Measurements from ENCODE around the gene ZMIZ1.

The ZMIZ1 gene

DNA sequence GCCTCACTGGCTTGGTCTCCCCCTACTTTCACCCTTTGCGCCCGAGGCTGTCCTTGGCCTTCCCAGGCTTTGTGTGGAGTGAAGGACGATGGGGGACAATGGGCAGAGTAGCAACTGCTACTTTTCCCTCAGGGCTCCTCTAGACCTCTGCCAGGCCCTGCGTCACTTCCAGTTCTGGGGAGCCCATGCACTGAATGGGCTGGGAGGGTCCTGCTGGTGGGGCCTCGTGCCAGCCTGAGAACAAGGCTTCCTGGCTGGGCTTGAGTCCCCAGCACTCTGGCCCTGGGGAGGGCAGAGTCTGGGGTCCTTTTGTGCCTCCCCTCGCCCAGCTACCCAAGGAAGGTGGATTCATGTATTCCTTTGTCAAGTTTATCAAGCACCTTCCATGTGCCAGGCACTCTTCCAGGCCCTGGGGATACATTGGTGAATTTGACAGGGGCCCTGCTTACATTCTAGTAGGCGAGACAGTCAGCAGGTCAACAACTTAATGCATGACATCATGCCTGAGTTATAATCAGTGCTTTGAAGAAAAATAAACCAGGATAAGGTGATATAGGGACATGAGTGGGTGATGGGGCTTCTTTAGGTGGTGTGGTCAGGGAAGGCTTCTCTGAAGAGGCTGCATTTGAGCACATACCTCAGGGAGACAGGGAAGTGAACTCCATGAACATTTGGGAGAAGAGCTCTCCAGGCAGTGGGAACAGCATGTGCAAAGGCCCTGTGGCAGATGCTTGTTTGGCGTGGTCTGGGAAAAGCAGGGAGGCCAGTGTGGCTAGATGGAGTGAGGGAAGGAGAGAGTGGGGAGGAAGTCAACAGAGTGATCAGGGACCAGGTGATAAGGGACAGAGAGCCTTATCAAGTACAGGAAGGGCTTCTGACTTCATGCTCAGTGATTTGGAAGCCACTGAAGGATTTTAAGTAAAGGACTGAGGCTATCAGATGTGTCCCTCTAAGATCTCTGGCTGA, 14.1 kb downstream of the ZMIZ1 start:
- DNase-seq: no peak

DNA sequence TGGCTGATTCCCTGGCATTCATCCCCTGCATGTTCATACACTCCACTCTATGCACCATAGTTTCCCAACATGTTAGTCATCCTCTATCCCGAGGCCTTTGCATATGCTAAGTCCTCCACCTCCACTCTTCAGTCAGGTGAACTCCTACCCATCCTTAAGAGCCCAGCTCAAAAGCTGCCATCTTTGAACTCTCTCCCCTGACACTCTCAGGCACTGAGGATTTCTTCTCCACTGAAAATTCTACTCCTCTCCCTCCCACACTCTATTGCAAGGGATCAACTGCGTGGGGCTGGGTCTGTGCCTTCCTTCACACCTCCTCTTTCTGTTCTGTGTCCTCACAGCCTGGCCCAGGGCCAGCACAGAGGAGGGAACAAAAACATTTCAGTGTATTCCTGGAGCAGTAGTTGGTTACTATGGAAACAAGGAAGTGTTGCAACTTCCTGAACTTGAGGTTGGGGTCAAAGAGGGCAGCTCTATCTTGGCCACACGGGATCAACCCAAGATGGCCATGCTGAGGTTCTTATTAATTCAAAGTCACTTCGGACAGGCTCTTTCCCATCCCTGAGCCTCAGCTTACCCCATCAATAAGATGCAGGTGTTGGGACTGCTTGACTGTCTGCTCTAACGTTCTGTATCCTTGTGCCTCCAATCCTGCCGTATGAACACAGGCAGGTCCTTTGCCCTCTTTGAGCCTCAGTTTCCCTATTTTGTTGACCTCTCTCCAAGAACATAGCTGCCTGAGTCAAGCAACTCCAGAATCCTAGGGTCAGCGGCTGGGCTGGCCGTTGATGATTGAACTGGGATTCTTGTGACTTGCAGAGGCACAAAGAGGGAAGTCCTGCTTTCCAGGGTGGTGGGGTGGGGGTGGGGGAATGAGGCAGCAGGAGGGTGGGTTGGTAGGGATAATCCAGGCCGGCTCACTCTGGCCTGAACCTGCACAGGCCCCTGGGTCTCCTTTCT, 15.5 kb downstream of the ZMIZ1 start:
- DNase-seq: no peak

DNA sequence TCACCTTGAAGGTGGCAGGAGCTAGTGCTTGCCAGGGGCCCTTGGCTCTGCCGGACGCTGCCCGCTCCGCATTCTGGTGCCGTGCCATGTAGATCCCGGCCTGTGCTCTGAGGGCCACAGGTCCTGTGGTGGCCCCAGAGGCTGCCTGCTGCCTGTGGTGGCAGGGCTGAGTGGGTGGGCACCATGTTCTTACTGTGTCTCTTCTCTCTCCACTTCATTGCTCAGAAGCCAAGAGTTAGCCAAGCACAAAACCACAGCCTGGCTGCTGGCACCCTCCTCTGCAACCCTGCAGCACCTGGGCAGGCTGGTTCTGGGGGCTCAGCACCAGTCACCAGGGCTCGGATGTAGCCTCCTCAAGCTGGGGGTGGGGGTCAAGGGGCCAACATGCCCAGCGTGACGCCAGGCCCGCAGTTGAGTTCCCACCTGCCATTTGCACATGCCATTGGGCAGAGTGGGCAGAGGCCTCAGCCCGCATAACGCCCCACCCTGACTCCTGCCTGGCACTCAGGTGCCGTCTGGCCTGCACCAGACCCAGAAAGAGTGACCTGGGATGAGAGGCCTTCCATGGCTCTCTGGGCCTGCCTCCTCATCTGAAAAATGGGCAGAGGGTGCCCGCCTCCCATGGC, 16.3 kb downstream of the ZMIZ1 start:
- DNase-seq: no peak

DNA sequence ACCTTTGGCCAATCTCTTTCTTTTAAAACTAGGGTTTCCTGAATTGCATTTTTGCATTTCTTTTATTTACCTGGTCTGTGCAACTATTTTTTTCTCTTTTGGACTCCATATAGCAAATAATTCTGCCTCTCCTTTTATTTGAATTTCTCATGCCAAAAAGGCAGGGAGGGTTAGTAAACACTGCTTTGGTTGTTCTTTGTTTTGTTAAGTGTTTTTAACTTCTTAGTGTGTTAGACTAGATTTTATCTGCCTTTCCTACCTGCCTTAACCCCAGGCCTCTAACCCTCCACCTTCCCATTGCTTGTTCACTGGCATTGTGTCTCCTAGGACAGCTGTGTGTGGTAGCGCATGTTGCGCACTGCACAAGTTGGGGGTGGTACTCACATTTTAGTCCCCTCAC, 18.1 kb downstream of the ZMIZ1 start:
- DNase-seq: no peak

DNA sequence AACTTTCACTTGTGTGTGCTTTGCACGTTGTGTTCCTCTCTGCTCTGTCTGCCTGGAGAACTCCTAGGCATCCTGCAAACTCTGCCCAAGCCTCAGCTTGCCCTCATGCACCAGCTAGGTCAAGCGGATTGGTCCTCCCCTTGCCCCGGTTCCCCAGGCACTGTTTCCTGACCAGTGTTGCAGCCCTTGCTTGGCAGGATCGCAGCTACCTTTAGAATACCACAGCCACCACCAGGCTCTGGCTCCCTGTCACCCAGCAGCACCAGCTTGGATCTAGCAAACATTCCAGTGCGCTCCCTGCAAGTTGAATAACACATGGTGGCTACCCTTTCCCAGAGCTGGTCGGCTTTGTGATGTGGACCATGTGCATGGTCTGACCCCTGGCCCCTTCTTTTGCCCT, 19.0 kb downstream of the ZMIZ1 start:
- no peak for DNase-seq

DNA sequence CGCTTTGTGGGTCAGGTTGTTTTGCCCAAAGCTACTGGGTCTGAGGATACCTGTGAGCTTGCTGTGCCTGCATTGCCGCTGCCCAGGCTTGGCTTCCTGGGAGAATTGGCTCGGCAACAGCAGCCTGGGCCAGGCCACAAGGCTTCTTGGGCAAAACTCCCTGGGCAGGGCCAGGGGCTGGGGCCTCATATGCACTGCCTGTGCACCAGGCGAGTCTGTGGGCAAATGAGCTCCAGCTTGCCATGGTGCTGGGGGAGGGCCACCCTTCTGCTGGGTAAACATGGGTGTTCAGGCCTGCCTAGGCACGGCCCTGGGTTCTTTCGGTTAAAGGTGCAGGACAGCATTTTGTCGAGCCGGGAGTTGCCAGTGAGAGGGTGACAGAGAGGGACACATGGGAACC, 19.4 kb downstream of the ZMIZ1 start:
- DNase-seq: no peak

DNA sequence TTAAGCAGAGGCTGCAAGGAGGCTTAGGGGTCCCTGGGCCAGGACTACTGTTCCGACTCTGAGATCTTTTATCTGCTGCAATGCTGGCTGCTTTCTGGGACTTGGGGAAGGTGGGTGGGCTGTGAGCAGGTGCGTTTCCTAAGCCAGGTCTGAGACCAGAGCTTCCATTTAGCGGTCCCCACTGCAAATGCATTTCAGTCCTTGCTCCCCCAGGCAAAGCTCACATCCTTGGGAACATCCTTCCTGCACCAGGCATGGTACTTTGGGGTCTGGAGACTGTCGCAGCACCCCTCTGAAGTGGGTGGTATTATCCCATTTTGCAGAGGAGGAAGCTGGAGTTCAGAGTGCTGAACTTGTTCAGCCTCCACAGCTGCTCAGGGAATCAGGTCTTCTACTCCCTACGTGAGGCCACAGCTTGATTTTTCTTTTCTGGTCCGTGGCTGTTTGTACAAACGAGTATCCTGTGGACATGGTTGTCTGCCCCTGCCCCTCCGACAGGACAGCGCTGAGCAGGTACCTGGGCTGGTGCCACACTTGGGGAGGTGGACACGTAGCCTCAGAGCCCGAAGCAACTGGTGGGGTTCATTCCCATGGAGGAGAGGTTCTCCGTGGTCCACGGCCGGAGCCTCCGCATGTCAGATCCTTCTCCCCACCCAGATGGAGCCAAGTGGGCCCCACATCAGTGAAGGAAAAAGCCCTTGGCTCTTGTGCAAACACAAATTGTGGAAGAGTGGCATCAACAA, 20.0 kb downstream of the ZMIZ1 start:
- no peak for DNase-seq

DNA sequence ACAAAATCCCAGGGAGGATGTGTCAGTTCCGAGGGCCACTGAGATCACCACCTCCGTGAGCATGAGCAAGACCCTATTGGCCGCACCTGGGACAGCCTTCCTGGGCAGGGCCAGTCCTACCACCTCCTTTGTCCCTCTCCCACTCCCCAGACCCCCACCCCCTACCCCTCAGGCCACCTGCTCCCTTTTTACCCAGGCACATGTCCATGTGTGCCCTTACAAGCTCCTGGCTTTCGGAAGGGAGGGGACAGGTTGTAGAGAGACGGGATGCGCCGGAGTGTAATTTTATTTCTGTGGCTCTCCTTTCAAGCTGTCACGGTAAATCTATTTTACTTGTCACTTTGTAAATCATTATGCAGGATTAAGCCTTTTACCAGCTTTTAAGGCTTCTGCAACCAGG, 20.9 kb downstream of the ZMIZ1 start:
- DNase-seq: no peak

DNA sequence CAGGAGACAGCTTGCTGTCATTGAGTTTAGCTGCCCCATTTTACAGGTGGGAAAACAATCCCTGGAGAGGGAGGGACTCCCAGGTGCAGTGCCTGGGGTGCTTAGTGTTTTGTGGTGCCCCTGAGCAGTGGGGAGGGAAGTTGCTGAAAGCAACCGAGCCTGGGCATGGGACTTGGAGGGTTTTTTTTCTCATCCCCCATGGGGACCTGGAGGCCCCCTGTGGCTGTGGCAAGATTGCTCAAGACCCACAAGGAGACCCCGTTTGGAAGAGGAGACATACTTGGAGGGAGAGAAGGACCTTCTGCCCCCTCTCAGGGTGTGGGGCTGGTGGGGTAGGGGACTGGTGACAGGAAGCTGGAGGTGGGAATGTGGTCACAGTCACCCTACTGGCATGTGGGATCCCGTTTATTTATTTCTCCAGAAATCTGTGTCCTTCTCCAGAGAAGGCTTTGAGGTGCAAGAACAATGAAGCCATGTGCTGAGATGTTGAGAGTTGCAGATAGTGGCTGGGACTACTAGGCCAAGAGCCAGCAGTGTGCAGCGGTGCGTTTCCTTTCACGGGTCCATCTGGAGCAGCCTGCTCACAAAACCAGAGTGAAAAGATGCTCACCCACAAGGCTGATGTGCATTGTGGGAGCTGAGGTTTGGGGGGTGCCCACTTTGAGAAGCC, 21.5 kb downstream of the ZMIZ1 start:
- no peak for DNase-seq

DNA sequence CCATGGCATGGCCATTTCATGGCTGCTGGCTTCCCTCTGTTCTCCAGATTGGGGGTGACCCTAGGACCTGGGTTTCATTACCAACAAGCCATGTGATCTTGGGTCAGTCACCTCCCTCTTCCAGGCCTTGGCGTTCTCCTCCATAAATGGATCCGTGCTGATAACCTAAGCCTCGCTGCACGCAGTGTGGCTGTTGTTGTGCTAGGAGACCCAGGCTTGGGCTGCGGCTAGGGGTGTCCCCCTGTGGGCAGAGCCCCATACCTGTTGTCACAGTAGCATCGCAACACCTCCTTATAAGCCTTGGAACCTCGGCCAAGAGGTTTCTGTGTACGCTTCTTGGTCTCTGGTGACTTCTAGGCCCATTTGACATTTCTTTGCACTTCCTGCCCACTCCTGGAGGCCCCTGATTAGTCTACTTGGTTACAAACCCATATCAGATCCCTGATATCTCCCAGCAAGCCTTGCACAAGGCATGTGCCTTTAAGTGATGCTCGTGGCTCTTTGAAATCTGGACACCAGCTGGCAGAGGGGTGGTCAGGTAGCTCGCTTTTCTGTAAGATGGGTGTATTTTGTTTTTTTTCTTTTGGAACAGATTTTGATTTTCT, 23.6 kb downstream of the ZMIZ1 start:
- DNase-seq: no peak

DNA sequence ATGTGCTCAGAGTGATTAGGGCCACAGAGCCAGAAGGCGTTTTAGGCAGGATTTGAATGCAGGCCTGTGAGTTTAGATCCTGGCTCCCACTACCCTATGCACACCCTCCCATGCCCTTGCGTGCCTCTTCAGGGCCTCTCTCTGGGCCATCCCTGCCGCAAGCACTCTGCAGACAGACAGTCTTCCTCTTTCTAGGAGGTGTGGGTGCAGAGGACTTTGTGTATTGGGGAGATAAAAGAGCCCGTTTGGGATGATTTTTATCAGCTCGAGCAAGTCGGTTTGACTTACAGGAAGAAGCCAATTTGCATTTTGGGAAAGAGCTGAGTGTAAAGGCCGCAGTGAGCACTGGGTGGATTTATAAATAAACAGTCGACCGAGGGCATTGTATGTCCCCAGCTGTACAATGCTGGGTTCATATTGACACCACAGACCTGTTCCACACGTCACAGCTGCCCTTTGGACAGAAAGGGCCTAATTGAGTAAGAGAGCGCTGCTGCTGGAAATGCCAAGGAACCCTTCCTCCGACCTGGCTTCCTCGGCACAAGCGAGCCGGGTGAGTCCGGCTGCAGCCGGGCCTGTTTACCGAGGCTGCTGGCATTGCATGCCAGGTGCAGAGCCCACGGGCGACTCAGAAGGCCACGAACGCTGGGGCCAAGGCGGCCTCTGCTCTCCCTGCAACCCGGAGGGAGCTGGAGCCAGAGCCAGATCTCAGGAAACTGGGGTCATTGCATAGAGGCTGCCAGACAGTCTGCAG, 25.1 kb downstream of the ZMIZ1 start:
- DNase-seq: no peak

DNA sequence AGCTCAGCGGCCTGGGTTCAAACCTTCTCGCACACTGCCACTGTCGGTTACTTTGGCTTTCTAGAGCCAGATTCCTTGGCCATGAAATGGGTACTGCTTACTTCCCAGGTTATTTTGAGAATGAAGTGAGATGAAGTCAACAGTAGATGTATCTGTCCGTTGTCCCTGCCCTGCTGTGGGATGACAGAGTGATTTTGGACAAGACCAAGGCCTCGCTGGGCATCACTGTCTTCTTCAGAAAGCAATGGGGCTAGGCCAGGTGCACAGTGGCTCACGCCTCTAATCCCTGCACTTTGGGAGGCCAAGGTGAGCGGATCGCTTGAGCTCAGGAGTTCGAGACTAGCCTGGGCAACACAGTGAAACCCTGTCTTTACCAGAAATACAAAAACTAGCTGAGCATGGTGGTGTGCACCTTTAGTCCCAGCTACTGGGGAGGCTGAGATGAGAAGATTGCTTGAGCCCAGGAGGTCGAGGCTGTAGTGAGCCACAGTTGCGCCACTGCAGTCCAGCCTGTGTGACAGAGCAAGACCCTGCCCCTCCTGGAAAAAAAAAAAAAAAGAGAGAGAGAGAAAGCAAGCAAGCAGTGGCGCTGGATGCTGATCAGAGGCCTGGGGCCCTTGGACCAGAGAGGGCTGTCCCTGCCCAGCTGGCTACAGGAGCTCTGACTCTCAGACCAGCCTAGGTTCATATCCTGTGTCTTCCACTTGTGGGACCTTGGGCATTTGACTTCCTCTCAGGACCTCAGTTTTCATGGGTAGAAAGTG, 25.8 kb downstream of the ZMIZ1 start:
- DNase-seq: no peak

DNA sequence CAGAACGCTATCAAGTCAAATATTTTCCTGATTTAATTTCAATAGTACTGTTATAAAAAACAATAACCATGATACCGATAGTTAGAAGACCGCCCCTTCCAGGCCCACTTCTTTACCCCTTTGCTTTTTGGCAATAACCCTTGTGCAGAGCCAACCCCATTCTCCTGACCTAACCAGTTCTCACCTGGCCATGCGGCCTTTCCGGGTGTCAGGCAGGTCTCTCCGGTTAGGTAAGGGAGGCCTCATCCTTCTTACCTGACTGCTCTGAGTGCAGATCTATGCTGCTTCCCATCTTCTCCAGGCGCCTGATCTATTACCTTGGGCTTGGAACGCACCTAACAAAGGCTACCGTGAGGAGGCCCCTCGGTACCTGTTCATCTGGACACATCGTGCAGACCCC, 26.6 kb downstream of the ZMIZ1 start:
- no peak for DNase-seq

DNA sequence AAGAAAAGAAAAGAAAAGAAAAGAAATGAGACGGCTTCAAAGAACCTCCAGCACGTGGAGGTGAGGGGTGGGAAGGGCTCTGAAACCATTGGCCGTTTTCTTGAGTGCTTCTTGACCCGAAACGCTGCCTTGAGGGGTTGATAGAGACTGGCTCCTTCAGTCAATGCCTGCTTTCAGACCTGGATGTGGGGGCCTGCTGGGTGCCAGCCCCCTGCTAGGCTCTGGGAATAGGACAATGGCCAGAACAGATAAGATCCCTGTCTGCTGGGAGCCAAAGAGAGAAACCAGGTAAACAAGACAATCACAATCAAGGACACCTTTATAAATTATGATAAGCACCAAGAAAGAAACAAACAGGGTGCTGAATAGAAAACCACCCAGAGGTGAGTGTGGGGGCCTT, 27.7 kb downstream of the ZMIZ1 start:
- no peak for DNase-seq

DNA sequence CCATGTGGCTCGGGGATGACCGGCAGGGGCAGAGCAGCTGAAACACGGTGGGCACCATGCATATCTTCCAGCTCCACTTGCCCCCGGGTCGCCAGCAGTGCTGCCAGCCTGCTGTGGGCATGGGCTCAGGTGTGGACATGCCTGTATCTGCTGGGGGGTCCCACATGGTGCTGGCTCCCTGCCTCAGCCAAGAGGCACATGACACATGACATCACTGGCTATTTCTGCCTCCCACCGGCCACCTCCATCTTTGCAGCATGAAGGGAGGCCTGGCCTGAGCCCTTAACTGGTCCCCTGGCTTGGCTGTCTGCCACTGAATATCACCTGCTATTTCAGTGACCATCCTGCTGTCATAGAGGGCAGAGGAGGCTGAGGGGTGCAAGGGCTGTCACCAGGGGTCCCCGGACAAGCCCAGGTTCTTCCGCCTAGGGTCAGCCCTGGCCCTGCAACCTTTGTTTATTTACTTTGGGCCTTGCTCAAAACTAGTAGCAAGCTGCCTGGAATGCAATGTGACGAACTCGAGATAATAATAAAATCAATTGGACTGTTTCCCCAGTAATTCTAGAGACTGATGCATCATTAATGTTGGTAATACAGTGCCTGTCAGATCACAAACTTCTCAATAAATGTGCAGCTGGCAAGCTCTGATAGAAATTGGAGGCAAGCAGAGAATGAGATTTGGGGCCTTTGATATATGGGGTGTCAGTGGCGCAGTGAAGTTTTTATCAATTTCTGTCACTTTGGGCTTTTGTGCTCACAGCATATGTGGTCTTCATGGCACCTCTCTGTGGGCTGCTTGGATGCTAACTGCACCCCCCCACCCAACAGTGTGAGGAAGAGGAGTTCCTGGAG, 28.5 kb downstream of the ZMIZ1 start:
- no peak for DNase-seq

DNA sequence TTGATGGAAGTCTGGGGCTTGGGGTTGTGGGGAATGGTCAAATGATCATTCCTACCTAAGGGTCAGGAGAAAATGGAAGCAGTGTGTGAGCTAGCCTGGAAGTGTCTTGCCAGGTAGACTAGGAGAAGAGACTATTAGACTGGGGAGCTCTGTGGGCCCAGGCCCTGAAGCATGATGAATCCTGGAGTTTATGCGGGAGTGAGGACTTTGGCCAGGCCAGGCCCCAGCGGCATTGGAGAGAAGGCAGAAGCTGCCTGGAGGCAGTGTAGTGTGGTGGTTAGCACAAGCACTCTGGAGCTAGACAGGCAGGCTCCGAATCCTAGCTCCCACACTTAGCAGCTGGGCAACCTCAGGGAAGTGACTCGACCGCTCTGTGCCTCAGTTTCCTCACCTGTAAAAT, 29.3 kb downstream of the ZMIZ1 start:
- no peak for DNase-seq

DNA sequence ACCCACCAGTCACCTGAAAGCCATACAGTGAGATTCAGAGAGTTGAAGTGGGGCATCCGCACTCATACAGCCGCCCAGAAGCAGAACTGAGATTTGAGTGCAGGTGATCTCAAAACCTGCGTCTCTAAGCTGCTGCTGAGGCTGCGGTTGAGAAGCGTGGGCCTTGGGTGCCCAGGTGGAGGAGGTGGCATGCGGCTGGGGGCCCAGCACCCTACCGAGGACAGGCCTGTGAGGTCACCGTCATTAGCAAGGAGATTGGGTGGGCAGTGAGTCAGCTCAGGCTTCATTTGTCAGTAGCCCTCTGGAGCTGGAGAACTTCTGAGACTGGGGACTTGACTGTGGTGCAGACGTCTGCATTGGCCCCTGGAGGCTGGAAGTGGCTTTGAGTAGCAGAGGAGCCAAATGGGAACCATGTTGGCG, 29.8 kb downstream of the ZMIZ1 start:
- DNase-seq: no peak

DNA sequence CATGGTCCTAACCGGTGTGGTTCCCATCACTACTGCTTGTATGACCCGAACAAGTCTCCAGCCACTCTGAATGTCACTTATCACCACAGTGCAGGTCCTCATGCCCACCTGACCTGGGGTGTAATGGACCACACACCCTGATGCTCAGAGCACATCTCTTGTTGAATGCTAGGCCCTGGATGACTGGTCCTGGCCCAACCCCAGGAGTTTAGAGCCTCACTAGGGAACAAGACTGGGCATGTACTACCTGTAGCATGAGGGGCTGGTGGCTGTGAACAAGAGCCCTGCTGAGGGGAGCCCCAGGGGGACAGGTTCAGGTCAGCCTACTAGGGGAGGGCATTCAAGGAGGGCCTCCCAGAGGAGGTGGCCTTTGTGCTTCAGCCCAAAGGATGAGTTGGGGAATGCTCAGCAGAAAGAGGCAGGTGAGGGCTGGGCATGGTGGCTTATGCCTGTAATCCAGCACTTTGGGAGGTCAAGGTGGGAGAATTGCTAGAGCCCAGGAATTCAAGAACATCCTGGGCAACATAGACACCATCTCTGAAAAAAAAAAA, 31.2 kb downstream of the ZMIZ1 start:
- no peak for DNase-seq

DNA sequence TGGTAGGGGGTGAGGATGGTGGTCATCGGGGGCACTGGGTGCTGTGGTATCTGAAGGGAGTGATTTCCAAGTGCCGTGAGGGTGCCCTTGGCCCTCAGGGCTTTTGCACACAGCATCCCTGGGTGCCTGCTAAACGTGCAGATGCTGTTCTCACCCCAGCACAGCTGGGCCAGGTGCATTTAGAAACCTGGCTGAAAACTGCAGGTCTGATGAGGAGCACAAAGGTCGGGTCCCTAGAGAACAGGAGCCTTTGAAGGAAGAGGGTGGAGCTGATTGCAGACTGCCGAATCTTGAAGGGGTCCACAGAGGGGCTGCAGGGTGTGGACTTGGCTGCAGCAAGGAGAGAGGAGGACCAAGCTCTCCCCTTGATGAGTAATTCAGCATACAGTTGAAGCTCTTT, 32.0 kb downstream of the ZMIZ1 start:
- DNase-seq: no peak
